ENCODE results near the gene PKMYT1.

PKMYT1 gene

GRCh38 chr16:3010510-3010909, 30.3 kb upstream of the PKMYT1 start:
- no peak for ATAC-seq (ENCODE audit: insufficient read depth, low read depth)
- Histone ChIP-seq H3K27ac (ENCODE audit: low read length) (no peak overlapping the region), H2AFZ (ENCODE audit: low read depth, low read length) (no peak overlapping the region), H3K9ac (ENCODE audit: low read depth, low read length) (no peak overlapping the region), H3K27me3 (ENCODE audit: insufficient read depth, low read length, poor library complexity) (no peaks in the 10 kb centered on the region), H3K36me3 (ENCODE audit: insufficient read depth, low read length) (no peaks in the 10 kb centered on the region), H3K9me3 (ENCODE audit: insufficient read depth, low read length, severe bottlenecking) (no peaks in the 10 kb centered on the region), H3K4me3 (ENCODE audit: low read depth in 1 of 2, low read length in 2 of 2) (no peak overlapping the region), H3K4me1 (ENCODE audit: insufficient read depth, low read length) (peaks cover 35% of the 10 kb centered on the region), H3K4me2 (ENCODE audit: insufficient read depth, low read length) (no peak overlapping the region), H4K20me1 (ENCODE audit: insufficient read depth, low read length) (peaks cover 5% of the 10 kb centered on the region; the same call in 1 of the 2 replicates), H3K79me2 (ENCODE audit: insufficient read depth, low read length) (no peaks in the 10 kb centered on the region)
- TF ChIP-seq EZH2 (IDR thresholded peaks at IDR 0.05; ENCODE audit: borderline replicate concordance, low read depth, low read length, severe bottlenecking) (no peak), CTCF (IDR thresholded peaks at IDR 0.05; ENCODE audit: borderline replicate concordance, extremely low read depth, low read length, poor library complexity, severe bottlenecking) (no peak)
- DNase-seq: no peak

GRCh38 chr16:3009568-3010390, 29.5 kb upstream of the PKMYT1 start:
- Histone ChIP-seq H3K4me1 (ENCODE audit: insufficient read depth, low read length) (peaks cover 39% of the 10 kb centered on the region), H3K4me3 (ENCODE audit: low read depth in 1 of 2, low read length in 2 of 2) (no peak overlapping the region), H3K4me2 (ENCODE audit: insufficient read depth, low read length) (no peak overlapping the region), H3K36me3 (ENCODE audit: insufficient read depth, low read length) (no peaks in the 10 kb centered on the region), H3K27ac (ENCODE audit: low read length) (no peak overlapping the region), H4K20me1 (ENCODE audit: insufficient read depth, low read length) (peaks cover 5% of the 10 kb centered on the region; the same call in 1 of the 2 replicates), H3K9ac (ENCODE audit: low read depth, low read length) (no peak overlapping the region), H2AFZ (ENCODE audit: low read depth, low read length) (no peak overlapping the region), H3K9me3 (ENCODE audit: insufficient read depth, low read length, severe bottlenecking) (no peaks in the 10 kb centered on the region), H3K27me3 (ENCODE audit: insufficient read depth, low read length, poor library complexity) (no peaks in the 10 kb centered on the region), H3K79me2 (ENCODE audit: insufficient read depth, low read length) (no peaks in the 10 kb centered on the region)
- ATAC-seq (ENCODE audit: insufficient read depth, low read depth) (no peak), DNase-seq (no peak)
- TF ChIP-seq CTCF (IDR thresholded peaks at IDR 0.05; ENCODE audit: borderline replicate concordance, extremely low read depth, low read length, poor library complexity, severe bottlenecking) (no peak), EZH2 (IDR thresholded peaks at IDR 0.05; ENCODE audit: borderline replicate concordance, low read depth, low read length, severe bottlenecking) (no peak)

- no peak overlapping the region for H3K9ac ChIP-seq (ENCODE audit: low read depth, low read length)
- H3K27ac ChIP-seq (ENCODE audit: low read length): no peak overlapping the region
Observed at GRCh38 chr16:3008690-3009037, 28.4 kb upstream of the PKMYT1 start.

More at GRCh38 chr16:3008690-3009037, 28.4 kb upstream of the PKMYT1 start:
- TF ChIP-seq EZH2 (IDR thresholded peaks at IDR 0.05; ENCODE audit: borderline replicate concordance, low read depth, low read length, severe bottlenecking) (no peak), CTCF (IDR thresholded peaks at IDR 0.05; ENCODE audit: borderline replicate concordance, extremely low read depth, low read length, poor library complexity, severe bottlenecking) (no peak)
- DNase-seq (no peak), ATAC-seq (ENCODE audit: insufficient read depth, low read depth) (no peak)
- Histone ChIP-seq H3K4me3 (ENCODE audit: low read depth in 1 of 2, low read length in 2 of 2) (peak overlapping the region in 1 of 2 experiments; percentile 1; a peak in 1 of 4 replicates), H3K27me3 (ENCODE audit: insufficient read depth, low read length, poor library complexity) (no peaks in the 10 kb centered on the region), H3K4me1 (ENCODE audit: insufficient read depth, low read length) (peaks cover 41% of the 10 kb centered on the region), H4K20me1 (ENCODE audit: insufficient read depth, low read length) (peaks cover 5% of the 10 kb centered on the region; the same call in 1 of the 2 replicates), H3K79me2 (ENCODE audit: insufficient read depth, low read length) (no peaks in the 10 kb centered on the region), H3K36me3 (ENCODE audit: insufficient read depth, low read length) (no peaks in the 10 kb centered on the region), H3K9me3 (ENCODE audit: insufficient read depth, low read length, severe bottlenecking) (no peaks in the 10 kb centered on the region), H3K4me2 (ENCODE audit: insufficient read depth, low read length) (peak overlapping the region; percentile 48), H2AFZ (ENCODE audit: low read depth, low read length) (no peak overlapping the region)

Data from DND-41 (cell line).